ENCODE results near the gene STARD8.

STARD8 gene

GRCh38 chrX:68755616-68756125 lies 108.2 kb downstream of the STARD8 start:
- DNase-seq = no peak

GRCh38 chrX:68757331-68757730 lies 109.9 kb downstream of the STARD8 start:
- no peak for DNase-seq

GRCh38 chrX:68757731-68758130 lies 110.3 kb downstream of the STARD8 start:
- DNase-seq = no peak

- DNase-seq = no peak
Measured at GRCh38 chrX:68758671-68759070, 111.2 kb downstream of the STARD8 start.

GRCh38 chrX:68761086-68761485 lies 113.6 kb downstream of the STARD8 start:
- DNase-seq = no peak

DNA sequence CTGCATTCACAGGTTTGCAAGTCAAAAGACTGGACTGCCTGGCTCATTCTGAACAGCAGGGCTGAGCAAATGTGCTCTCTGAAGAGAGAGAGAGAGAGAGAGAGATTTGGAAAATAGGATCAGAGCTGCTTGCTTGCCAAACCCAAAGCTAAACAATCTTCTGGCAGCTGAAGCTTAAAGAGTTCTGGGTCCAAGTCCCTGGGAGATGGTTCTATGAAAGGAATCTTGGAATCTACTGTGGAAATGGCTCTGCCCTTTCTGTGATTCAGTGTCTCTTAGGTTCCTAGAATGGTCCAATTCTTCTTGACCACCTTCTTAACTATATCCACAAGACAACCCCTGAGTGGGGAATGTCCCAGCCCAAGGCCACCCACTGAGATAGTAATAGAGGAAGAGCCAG lies 115.3 kb downstream of the STARD8 start:
- no peak for DNase-seq

DNA sequence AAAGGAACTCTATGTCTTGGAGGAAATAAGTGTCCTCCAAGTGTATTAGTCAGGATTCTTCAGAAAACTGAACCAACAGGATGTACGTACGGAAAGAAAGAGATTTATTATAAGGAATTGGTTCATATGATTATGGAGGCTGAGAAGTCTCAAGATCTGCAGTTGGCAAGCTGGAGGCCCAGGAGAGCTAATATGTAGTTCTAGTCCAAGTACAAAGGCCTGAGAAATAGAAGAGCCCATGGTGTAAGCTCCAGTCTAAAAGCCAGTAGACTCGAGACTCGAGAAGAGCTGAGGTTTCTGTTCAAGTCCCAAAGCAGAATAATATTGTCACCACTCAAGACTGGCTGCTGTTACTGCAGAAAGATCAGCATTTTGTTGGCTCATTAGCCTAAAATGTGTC lies 116.0 kb downstream of the STARD8 start:
- DNase-seq = no peak

Data from NCI-H1092 (cell line).